GM18499 (cell line): ENCODE measurements around the gene ANKRD40.
"Not testable (repeated sequence)": the region's sequence is repeated elsewhere in the genome, so short reads cannot be mapped to it uniquely, and the experiment has no call there.

Experiments used
- ATAC-seq: cut with Tn5 transposase; IDR thresholded peaks from one replicate; pipeline ENCODE4 v1.9.1; 2021; ENCODE audit warnings: moderate number of reproducible peaks; ENCODE audit not compliant: insufficient read depth, unreplicated experiment

Gene ANKRD40

GRCh38 chr17:50712641-50713040, 4.9 kb upstream of the ANKRD40 start:
- ATAC-seq: no peak

GRCh38 chr17:50710650-50711049, 2.9 kb upstream of the ANKRD40 start:
- ATAC-seq: no peak

- ATAC-seq: no peak
Measured at GRCh38 chr17:50710025-50710424, 2.3 kb upstream of the ANKRD40 start.

GRCh38 chr17:50709053-50709452, 1.3 kb upstream of the ANKRD40 start:
- ATAC-seq: not testable (repeated sequence)

- ATAC-seq: no peak
Measured at GRCh38 chr17:50708050-50709000, 611 bp upstream of the ANKRD40 start.

GRCh38 chr17:50703162-50703561, 4.6 kb downstream of the ANKRD40 start:
- no peak for ATAC-seq

- ATAC-seq: no peak
Measured at GRCh38 chr17:50699410-50699809, 8.3 kb downstream of the ANKRD40 start.

- ATAC-seq: no peak
Measured at GRCh38 chr17:50697663-50698272, 9.9 kb downstream of the ANKRD40 start.

GRCh38 chr17:50697062-50697461, 10.7 kb downstream of the ANKRD40 start:
- no peak for ATAC-seq

- ATAC-seq: no peak
Measured at GRCh38 chr17:50696365-50696879, 11.3 kb downstream of the ANKRD40 start.

- no peak for ATAC-seq
Measured at GRCh38 chr17:50693036-50693682, 14.6 kb downstream of the ANKRD40 start.

- no peak for ATAC-seq
Measured at GRCh38 chr17:50692448-50693035, 15.2 kb downstream of the ANKRD40 start.

- ATAC-seq: no peak
Measured at GRCh38 chr17:50691550-50692447, 15.9 kb downstream of the ANKRD40 start.

GRCh38 chr17:50690887-50691549, 16.7 kb downstream of the ANKRD40 start:
- ATAC-seq: no peak

GRCh38 chr17:50689956-50690886, 17.5 kb downstream of the ANKRD40 start:
- no peak for ATAC-seq

- no peak for ATAC-seq
Measured at GRCh38 chr17:50689251-50689650, 18.5 kb downstream of the ANKRD40 start.

GRCh38 chr17:50688245-50688644, 19.5 kb downstream of the ANKRD40 start:
- ATAC-seq: no peak
